Activated CD8-positive, alpha-beta memory T cell treated with anti-CD3 and anti-CD28 coated beads for 1 hour (primary cell): ENCODE measurements around the gene NOL12.
A peak's percentile ranks its signal among the peaks of the same experiment; 100 is the strongest.
"Not testable (repeated sequence)": the region's sequence is repeated elsewhere in the genome, so short reads cannot be mapped to it uniquely, and the experiment has no call there.

Experiments
- DNase-seq, 2 donors: peaks; one replicate each; pipeline ENCODE4 v3.0.0-alpha.2; 2020; ENCODE audit warnings: low read depth in 1 of 2; ENCODE audit errors: extremely low read depth in 1 of 2

Gene NOL12

DNA sequence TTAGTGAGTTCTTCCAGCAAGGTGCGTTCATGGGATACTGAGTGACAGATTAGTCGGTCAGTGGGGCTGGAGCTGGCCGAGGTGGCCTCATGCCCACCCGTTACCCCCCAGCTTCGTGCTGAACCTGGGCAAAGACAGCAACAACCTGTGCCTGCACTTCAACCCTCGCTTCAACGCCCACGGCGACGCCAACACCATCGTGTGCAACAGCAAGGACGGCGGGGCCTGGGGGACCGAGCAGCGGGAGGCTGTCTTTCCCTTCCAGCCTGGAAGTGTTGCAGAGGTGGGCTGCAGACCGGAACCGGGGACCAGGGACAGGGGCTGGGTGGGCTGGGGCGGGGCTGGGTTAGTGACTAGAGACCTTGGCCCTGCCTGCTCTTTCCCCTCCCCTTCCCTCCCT lies 7.8 kb upstream of the NOL12 start:
- DNase-seq, result no peak

GRCh38 chr22:37679670-37680069 lies 6.5 kb upstream of the NOL12 start:
- no peak for DNase-seq

- no peak for DNase-seq
Observed at GRCh38 chr22:37680191-37680851, 5.8 kb upstream of the NOL12 start.

DNA sequence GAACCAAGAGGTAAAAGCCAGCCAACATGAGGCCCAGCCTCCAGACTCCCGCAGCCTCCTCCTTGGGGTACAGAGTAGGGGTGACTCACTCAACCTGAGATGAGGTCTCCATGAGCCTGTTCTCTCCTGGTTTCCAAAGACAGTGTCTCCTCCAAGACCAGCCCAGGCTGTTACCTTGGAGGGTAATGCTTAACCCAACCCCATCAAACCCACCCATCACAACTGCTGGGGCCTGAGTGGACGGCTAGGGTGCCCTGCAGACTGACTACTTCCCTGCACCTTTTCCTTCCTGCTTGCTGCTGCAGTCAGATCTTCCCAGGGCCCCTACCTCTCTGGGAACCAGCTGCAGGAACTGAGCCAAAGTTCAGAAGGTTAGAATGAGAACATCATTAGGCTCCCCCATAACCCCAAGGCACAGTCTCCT lies 5.1 kb upstream of the NOL12 start:
- no peak for DNase-seq

DNA sequence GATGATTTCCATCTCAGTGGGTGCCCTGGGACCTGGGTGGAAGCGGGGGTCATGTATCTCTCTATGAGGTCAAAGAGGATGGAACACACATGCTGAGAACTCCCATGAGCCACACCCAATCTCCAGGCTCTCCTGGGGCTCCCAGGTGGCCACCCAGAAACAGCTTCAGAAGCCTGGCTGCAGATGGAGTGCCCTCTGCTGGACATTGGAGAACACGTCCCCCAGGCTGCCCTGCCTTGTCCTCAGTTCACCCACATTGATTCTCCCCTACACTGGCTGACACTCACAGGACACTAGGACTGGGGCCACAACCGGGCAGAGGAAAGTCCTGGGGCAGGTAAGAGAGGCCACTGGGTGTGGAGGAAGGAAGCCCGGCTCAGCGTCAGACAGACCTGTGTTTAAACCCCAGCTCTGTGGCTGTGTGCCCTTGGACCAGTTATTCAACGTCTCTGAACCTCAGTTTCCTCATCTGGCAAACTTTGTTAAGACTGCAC lies 4.5 kb upstream of the NOL12 start:
- DNase-seq, result peak in 1 of 2 donors; percentile 56

GRCh38 chr22:37684803-37685615 lies 1.1 kb upstream of the NOL12 start:
- no peak for DNase-seq

DNA sequence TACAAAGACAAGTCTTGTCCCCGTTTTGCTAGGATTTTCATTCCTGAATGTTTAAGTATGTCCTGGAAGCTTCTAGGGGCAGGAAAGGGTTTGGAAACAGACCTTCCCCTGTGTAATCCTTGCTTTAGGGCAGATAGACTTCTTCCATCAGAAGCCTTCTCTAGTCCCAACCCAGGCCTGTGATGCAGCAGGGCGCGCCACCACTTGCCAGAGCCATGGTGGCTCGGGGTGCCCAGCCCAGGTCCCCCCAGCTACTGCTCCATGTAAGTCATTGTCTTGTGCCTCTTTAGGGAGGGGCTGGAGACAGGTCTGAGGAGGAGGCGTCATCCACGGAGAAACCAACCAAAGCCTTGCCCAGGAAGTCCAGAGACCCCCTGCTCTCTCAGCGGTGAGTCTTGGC lies 4.3 kb downstream of the NOL12 start:
- no peak for DNase-seq

GRCh38 chr22:37690901-37691504 lies 4.9 kb downstream of the NOL12 start:
- DNase-seq, result no peak

- no peak for DNase-seq
Observed at GRCh38 chr22:37692627-37693285, 6.6 kb downstream of the NOL12 start.

DNA sequence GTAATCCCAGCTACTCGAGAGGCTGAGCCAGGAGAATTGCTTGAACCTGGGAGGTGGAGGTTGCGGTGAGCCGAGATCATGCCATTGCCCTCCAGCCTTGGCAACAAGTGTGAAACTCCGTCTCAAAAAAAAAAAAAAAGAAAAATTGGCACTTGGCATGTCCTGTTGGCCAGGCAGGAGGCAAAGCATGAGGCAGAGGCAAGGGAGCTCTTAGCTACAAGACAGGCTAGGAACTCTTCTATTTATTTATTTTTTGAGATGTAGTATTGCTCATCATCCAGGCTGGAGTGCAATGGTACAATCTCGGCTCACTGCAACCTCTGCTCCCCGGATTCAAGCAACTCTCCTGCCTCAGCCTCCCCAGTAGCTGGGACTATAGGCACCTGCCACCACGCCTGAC lies 8.0 kb downstream of the NOL12 start:
- not testable (repeated sequence) for DNase-seq

GRCh38 chr22:37696260-37696656 lies 10.1 kb downstream of the NOL12 start:
- DNase-seq, result not testable (repeated sequence)

DNA sequence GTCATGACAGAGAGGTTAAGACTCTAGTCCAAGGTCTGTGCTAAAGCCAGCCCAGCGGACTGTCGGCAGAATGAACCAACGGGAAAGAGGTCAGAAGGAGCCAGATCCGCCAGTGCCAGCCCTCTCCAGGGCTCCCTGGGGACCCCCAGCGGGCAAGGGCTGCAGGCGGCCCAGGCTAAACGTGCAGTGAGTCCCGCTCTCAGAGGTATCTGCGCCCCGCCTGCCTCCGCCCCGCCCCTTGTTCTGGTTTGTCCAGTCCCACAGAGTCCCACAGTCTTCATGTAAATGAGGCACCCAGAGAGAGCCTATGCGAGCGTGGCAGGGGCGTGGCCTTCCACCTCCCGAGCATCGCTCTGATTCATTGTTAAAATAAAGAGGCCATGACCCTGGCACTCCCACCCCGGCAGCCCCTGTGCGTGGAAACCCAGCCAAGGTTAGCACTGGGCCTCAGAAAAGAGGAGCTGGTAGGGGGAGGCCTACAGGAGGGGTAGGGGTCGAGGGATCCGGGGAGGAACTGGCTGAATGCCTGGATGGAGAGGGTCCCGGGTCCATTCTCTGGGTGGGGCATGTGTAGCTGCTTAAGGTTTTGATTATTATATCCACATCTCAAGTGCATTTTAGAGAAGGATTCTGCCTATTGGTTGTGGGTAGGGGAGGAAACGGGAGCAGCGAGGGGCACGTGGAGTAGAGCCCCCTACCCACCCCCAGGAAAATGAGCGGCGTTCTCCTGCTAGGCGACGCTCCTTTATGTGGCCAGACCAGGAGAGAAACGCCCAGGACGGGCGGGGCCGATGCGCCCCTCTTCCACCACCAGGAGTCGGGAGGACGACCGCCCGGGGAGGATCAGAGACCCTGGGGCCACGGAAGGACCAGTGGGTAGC lies 10.8 kb downstream of the NOL12 start, which contains the start of gene TRIOBP:
TSS of gene TRIOBP (plus strand) at position 392 of the 881 bp plus-strand sequence. CDS start 4,318 bp downstream, outside the sequence.
- DNase-seq, result peak; percentile 58 to 75

GRCh38 chr22:37697538-37697835 lies 11.3 kb downstream of the NOL12 start:
- no peak for DNase-seq

GRCh38 chr22:37701141-37701786 lies 15.1 kb downstream of the NOL12 start:
- no peak for DNase-seq

DNA sequence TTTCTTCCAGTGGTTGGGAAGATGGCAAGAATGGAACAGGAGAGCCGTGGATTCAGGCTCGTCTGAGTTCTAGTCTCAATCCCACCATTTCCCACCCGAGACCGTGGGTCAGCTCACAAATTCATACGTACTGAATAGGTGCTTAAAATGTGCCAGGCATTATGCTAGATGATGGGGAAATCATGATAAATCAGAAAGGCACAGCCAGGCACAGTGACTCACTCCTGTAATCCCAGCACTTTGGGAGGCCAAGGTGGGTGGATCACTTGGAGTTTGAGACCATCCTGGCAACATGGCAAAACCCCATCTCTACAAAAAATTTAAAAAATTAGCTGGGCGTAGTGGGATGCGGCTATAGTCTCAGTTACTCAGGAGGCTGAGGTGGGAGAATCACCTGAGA lies 17.8 kb downstream of the NOL12 start:
- no peak for DNase-seq

GRCh38 chr22:37704645-37705044 lies 18.5 kb downstream of the NOL12 start:
- DNase-seq, result no peak

DNA sequence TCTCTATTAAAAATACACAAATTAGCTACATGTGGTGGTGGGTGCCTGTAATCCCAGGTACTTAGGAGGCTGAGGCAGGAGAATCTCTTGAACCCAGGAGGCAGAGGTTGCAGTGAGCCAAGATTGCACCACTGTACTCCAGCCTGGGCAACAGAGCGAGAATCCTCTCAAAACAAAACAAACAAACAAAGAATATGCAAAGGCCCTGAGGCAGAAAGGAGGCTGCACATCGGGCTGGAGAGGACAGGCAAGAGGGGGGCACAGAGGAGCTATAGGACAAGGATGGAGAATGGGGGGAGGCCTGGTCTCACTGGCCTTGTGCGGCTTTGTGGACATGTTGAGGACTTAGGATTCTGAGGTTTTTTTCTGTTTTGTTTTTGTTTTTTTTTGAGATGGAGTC lies 19.1 kb downstream of the NOL12 start:
- no peak for DNase-seq

DNA sequence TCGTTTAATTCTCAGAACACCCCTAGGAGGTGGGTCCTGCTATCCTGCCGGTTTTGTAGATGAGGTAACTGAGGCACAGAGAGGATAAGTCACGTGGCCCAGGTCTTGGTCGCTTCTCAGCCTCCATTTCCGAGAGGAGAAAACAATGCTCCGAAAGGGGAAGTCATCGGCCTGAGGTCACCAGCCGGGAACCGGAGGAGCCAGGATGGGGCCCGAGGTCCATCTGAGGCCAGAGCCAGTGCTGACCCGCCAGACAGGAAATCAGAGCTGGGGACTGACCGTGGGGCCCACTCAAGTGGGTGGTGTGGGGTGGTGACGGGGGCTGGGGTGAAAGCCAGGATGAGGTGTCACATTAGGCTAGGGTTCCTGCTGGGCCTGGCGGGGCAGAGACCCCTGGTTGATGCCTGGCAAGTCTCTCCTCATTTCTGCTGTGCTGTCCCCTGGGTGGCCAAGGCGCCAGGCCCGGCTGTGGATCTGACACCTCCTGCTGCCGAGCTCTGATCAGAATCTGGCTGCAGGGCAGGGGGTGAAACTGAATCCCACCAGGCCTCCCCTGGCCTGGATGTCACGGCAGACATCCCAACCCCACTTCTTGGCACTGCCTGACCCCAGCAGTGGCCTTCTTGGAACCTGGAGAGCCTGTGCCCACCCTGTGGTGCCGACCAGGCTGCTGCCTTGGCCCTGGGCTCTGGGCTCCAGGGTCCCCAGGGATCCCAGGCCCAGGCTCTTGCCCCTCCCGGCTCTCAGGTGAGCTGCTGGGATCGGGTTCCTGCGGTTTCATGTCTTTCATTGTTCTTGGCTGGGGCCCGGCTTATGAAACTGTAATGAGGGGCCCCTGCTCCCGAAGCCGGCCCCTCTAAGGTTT lies 22.7 kb downstream of the NOL12 start:
- DNase-seq, result no peak

- no peak for DNase-seq
Observed at GRCh38 chr22:37709445-37709765, 23.3 kb downstream of the NOL12 start.
